Choroid plexus epithelial cell (primary cell): Measurements from ENCODE around the gene FAM83G.

Experiments
- DNase-seq: peaks from one replicate; pipeline ENCODE4 v3.0.0-alpha.2; 2010; ENCODE audit warnings: low read depth
- H3K4me3 ChIP-seq: 2 replicates; pipeline ENCODE4 v1.5.1; 2011; ENCODE audit warnings: low read depth, mild to moderate bottlenecking, control low read depth, low read length, moderate library complexity
- CTCF ChIP-seq: conservative IDR thresholded peaks from 2 replicates; pipeline ENCODE4 v1.5.1; 2011; ENCODE audit warnings: low read depth, mild to moderate bottlenecking, control low read depth, inconsistent platforms, low read length, moderate library complexity

The FAM83G gene

GRCh38 chr17:19012171-19013080 lies 7.9 kb upstream of the FAM83G start:
- DNase-seq: no peak
- TF ChIP-seq CTCF: no peak
- H3K4me3 ChIP-seq: no peak overlapping the region

GRCh38 chr17:19011581-19011980 lies 7.0 kb upstream of the FAM83G start:
- TF ChIP-seq CTCF: no peak
- DNase-seq: no peak
- no peak overlapping the region for H3K4me3 ChIP-seq

GRCh38 chr17:19010729-19011505 lies 6.4 kb upstream of the FAM83G start:
- no peak overlapping the region for H3K4me3 ChIP-seq
- DNase-seq: peak; percentile 46
- TF ChIP-seq CTCF: no peak

GRCh38 chr17:19009970-19010369 lies 5.4 kb upstream of the FAM83G start:
- no peak for DNase-seq
- no peak for TF ChIP-seq CTCF
- H3K4me3 ChIP-seq: no peak overlapping the region

- no peak for TF ChIP-seq CTCF
- H3K4me3 ChIP-seq: no peak overlapping the region
- DNase-seq: no peak
Measured at GRCh38 chr17:19006698-19007097, 2.1 kb upstream of the FAM83G start.

- no peak for TF ChIP-seq CTCF
- DNase-seq: no peak
- no peak overlapping the region for H3K4me3 ChIP-seq
Measured at GRCh38 chr17:19005789-19006430, 1.3 kb upstream of the FAM83G start.
